Activated CD8-positive, alpha-beta T cell treated with anti-CD3 and anti-CD28 coated beads for 36 hours (primary cell): ENCODE data around the gene PPIH. TPM values are rescaled to one million over a fixed set of nuclear protein-coding genes. Genes with fewer than 3 reads are reported as not detected.
"Not testable (repeated sequence)": the region's sequence is repeated elsewhere in the genome, so short reads cannot be mapped to it uniquely, and the experiment has no call there.

ENCODE experiments used
- ATAC-seq: fragments of 200-7000 bp; cut with Tn5 transposase; one replicate; pipeline ENCODE4 v1.10.0; 2021; ENCODE audit warnings: mild to moderate bottlenecking, moderate library complexity
- CTCF ChIA-PET: fragments of 350-600 bp; sonication (Branson Sonifier 250); formaldehyde crosslinking; loops from one replicate; lab custom pipeline; 2021; ENCODE audit warnings: antibody characterized with exemption; lab: Charles Lee
- POLR2A ChIA-PET: fragments of 350-600 bp; sonication (Branson Sonifier 250); formaldehyde crosslinking; loops from one replicate; lab custom pipeline; 2021; ENCODE audit warnings: antibody characterized with exemption; lab: Charles Lee
- DNase-seq: peaks from one replicate; pipeline ENCODE4 v3.0.0-alpha.2; 2020
- H3K27ac Mint-ChIP-seq: one replicate; pipeline ENCODE4 v1.8.0; 2021; ENCODE audit warnings: mild to moderate bottlenecking, mixed read lengths
- H3K27me3 Mint-ChIP-seq: one replicate; pipeline ENCODE4 v1.8.0; 2021; ENCODE audit warnings: mixed read lengths
- H3K36me3 Mint-ChIP-seq: one replicate; pipeline ENCODE4 v1.8.0; 2021; ENCODE audit warnings: low read depth, mixed read lengths
- H3K4me1 Mint-ChIP-seq: one replicate; pipeline ENCODE4 v1.8.0; 2021; ENCODE audit warnings: low read depth, mixed read lengths
- H3K4me3 Mint-ChIP-seq: one replicate; pipeline ENCODE4 v1.8.0; 2021; ENCODE audit warnings: mild to moderate bottlenecking, moderate library complexity, mixed read lengths
- H3K9me3 Mint-ChIP-seq: one replicate; pipeline ENCODE4 v1.8.0; 2021; ENCODE audit warnings: mixed read lengths
- CTCF ChIP-seq: fragments of 200-600 bp; IDR thresholded peaks from one replicate; pipeline ENCODE4 v1.8.0; 2022; ENCODE audit warnings: antibody characterized with exemption, mild to moderate bottlenecking
- intact Hi-C: fragments of 100-400 bp; cut with micrococcal nuclease; formaldehyde crosslinking; loops from one replicate; pipeline ENCODE4 v1.10.0; 2022
- total RNA-seq, 2 experiments: library from RNA; stranded (reverse); gene quantifications; one replicate each; pipeline ENCODE4 v1.2.3, GENCODE V29; 2021

PPIH gene
- total RNA-seq, 2 experiments from 2014 or later = 105 TPM

- H3K9me3 Mint-ChIP-seq = peaks cover 22% of the 10 kb centered on the region
- intact Hi-C loops = no loop called here
- no peak for TF ChIP-seq CTCF
- DNase-seq (no peak), ATAC-seq (no peak)
- ChIA-PET POLR2A (no interaction called here), CTCF (interaction anchor here (0.7 kb wide), 1 partner anchor 54 kb away, joined by 3 read pairs; the partner anchor contains the start of gene C1orf50)
- H3K4me1 Mint-ChIP-seq = peaks cover 10% of the 10 kb centered on the region
- no peak overlapping the region for H3K27ac Mint-ChIP-seq
- peaks cover 74% of the 10 kb centered on the region for H3K36me3 Mint-ChIP-seq
- H3K27me3 Mint-ChIP-seq = no peaks in the 10 kb centered on the region
- H3K4me3 Mint-ChIP-seq = no peak overlapping the region
Measured at GRCh38 chr1:42713293-42713692, 55.1 kb downstream of the PPIH start.

- H3K36me3 Mint-ChIP-seq = peaks cover 68% of the 10 kb centered on the region
- H3K4me1 Mint-ChIP-seq, ATAC-seq, CTCF ChIA-PET, H3K4me3 Mint-ChIP-seq, H3K27ac Mint-ChIP-seq, intact Hi-C loops, H3K27me3 Mint-ChIP-seq, DNase-seq: not testable (repeated sequence)
- POLR2A ChIA-PET = interaction anchor here (1.2 to 1.4 kb wide), 2 partner anchors 12 to 43 kb away, joined by 3 to 4 read pairs; no protein-coding TSS in a partner anchor
- peaks cover 22% of the 10 kb centered on the region for H3K9me3 Mint-ChIP-seq
Measured at GRCh38 chr1:42714441-42714840, 56.2 kb downstream of the PPIH start.

- Mint-ChIP-seq H3K9me3 (no peaks in the 10 kb centered on the region), H3K27me3 (no peaks in the 10 kb centered on the region), H3K27ac (no peak overlapping the region), H3K4me1 (peaks cover 7% of the 10 kb centered on the region), H3K36me3 (peaks cover 16% of the 10 kb centered on the region), H3K4me3 (no peak overlapping the region)
- ATAC-seq (no peak), DNase-seq (no peak)
- CTCF ChIA-PET = interaction anchor here (1.0 kb wide), 1 partner anchor 192 kb away, joined by 3 read pairs; no protein-coding TSS in a partner anchor
- POLR2A ChIA-PET = no interaction called here
- intact Hi-C loops = no loop called here
- no peak for TF ChIP-seq CTCF
Measured at GRCh38 chr1:42720868-42721267, 62.6 kb downstream of the PPIH start.

GRCh38 chr1:42721926-42722325 lies 63.7 kb downstream of the PPIH start:
- no peak overlapping the region for H3K4me3 Mint-ChIP-seq
- H3K9me3 Mint-ChIP-seq = no peaks in the 10 kb centered on the region
- POLR2A ChIA-PET = no interaction called here
- H3K4me1 Mint-ChIP-seq = peaks cover 7% of the 10 kb centered on the region
- no peak for TF ChIP-seq CTCF
- peaks cover 8% of the 10 kb centered on the region for H3K36me3 Mint-ChIP-seq
- DNase-seq (no peak), ATAC-seq (no peak)
- intact Hi-C loops = no loop called here
- no peak overlapping the region for H3K27ac Mint-ChIP-seq
- CTCF ChIA-PET = interaction anchor here (1.0 kb wide), 1 partner anchor 191 kb away, joined by 3 read pairs; no protein-coding TSS in a partner anchor
- H3K27me3 Mint-ChIP-seq = no peaks in the 10 kb centered on the region

- POLR2A ChIA-PET, DNase-seq, CTCF ChIA-PET, ATAC-seq, H3K36me3 Mint-ChIP-seq, H3K9me3 Mint-ChIP-seq, intact Hi-C loops, H3K4me3 Mint-ChIP-seq, H3K27ac Mint-ChIP-seq, H3K27me3 Mint-ChIP-seq, H3K4me1 Mint-ChIP-seq: not testable (repeated sequence)
Measured at GRCh38 chr1:42722403-42722802, 64.2 kb downstream of the PPIH start.

- TF ChIP-seq CTCF = no peak
- CTCF ChIA-PET = interaction anchor here (0.6 kb wide), 1 partner anchor 234 kb away, joined by 3 read pairs; no protein-coding TSS in a partner anchor
- H3K9me3 Mint-ChIP-seq = no peaks in the 10 kb centered on the region
- H3K36me3 Mint-ChIP-seq = no peaks in the 10 kb centered on the region
- POLR2A ChIA-PET = interaction anchor here (0.7 kb wide), 1 partner anchor 126 kb away, joined by 3 read pairs; no protein-coding TSS in a partner anchor
- H3K4me1 Mint-ChIP-seq = peaks cover 7% of the 10 kb centered on the region
- ATAC-seq (no peak), DNase-seq (no peak)
- intact Hi-C loops = no loop called here
- no peak overlapping the region for H3K27ac Mint-ChIP-seq
- H3K4me3 Mint-ChIP-seq = no peak overlapping the region
- no peaks in the 10 kb centered on the region for H3K27me3 Mint-ChIP-seq
Measured at GRCh38 chr1:42723511-42723910, 65.3 kb downstream of the PPIH start.

GRCh38 chr1:42725820-42726219 lies 67.6 kb downstream of the PPIH start:
- ATAC-seq, DNase-seq, POLR2A ChIA-PET, H3K9me3 Mint-ChIP-seq, H3K36me3 Mint-ChIP-seq, H3K4me3 Mint-ChIP-seq, H3K27me3 Mint-ChIP-seq, intact Hi-C loops, H3K4me1 Mint-ChIP-seq, H3K27ac Mint-ChIP-seq: not testable (repeated sequence)
- CTCF ChIA-PET = interaction anchor here (1.1 kb wide), 1 partner anchor 147 kb away, joined by 4 read pairs; no protein-coding TSS in a partner anchor
